Thymus (tissue), 11 donors: ENCODE measurements around the gene CELF2. TPM values are rescaled to one million over a fixed set of nuclear protein-coding genes. Genes with fewer than 3 reads are reported as not detected.

ENCODE experiments used
- DNase-seq, 9 donors: peaks; one replicate each; pipeline ENCODE4 v3.0.0-alpha.2; 2013; ENCODE audit warnings: low spot score in 9 of 9, low read depth in 6 of 9, missing footprints in 1 of 9
- H3K27ac ChIP-seq, 2 donors: one replicate each; pipeline ENCODE4 v1.5.1; 2013; ENCODE audit warnings: control low read depth in 1 of 2, low read depth in 1 of 2, low read length in 1 of 2, mild to moderate bottlenecking in 1 of 2, moderate library complexity in 1 of 2
- H3K27me3 ChIP-seq, 2 donors: one replicate each; pipeline ENCODE4 v1.5.1; 2013; ENCODE audit warnings: low read length in 1 of 2; ENCODE audit not compliant: control insufficient read depth in 2 of 2, insufficient read depth in 1 of 2
- H3K36me3 ChIP-seq, 2 donors: one replicate each; pipeline ENCODE4 v1.5.1; 2013; ENCODE audit warnings: low read length in 1 of 2, mild to moderate bottlenecking in 1 of 2, moderate library complexity in 1 of 2; ENCODE audit not compliant: control insufficient read depth in 2 of 2, insufficient read depth in 2 of 2
- H3K4me1 ChIP-seq, 2 donors: one replicate each; pipeline ENCODE4 v1.5.1; 2013; ENCODE audit warnings: low read length in 2 of 2; ENCODE audit not compliant: control insufficient read depth in 2 of 2, insufficient read depth in 2 of 2
- H3K4me3 ChIP-seq, 2 donors: one replicate each; pipeline ENCODE4 v1.5.1; 2013; ENCODE audit warnings: low read length in 2 of 2, control low read depth in 1 of 2, mild to moderate bottlenecking in 1 of 2
- H3K9me3 ChIP-seq, 2 donors: one replicate each; pipeline ENCODE4 v1.5.1; 2013; ENCODE audit warnings: low read length in 1 of 2, mild to moderate bottlenecking in 1 of 2; ENCODE audit not compliant: control insufficient read depth in 2 of 2, insufficient read depth in 1 of 2
- WGBS: extraction: QIAGEN DNeasy Blood & Tissue Kit; methylation state at CpG from one replicate; pipeline ENCODE4 v1.1.7; 2013; 5-methylcytosine and 5-hydroxymethylcytosine counted together
- polyA plus RNA-seq: library from polyadenylated mRNA; stranded (reverse); fragments of 200-250 nt; gene quantifications from one replicate; pipeline ENCODE4 v1.2.3, GENCODE V29; 2013
- total RNA-seq: library from RNA; stranded (reverse); fragments of 120-200 nt; gene quantifications from one replicate; pipeline ENCODE4 v1.2.4, GENCODE V29; 2013
- donor health status: healthy.

Gene CELF2
- total and polyA plus RNA-seq, 2 donors, result 42.4 to 48.1 TPM

DNA sequence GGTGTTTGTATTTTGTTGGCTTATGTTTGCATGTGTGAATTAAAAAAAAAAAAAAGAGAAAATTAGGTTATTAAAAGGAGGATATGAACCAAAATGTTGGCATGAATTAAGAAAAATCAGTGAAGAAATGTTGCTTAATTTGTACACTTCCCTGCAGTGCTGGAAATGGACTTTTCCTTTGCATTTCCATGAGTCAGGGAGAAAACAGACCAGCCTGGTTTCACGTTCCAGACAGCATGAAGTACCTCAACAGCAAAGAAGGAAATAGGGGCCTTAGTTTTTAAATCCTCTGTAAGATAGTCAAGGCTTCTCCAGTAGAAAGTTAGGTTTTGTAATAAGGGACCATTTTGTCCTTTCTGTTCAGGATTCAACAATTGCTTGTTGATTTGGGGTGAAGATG lies 159.7 kb downstream of the CELF2 start:
- peaks cover 70 to 94% of the 10 kb centered on the region in 2 donors for H3K4me1 ChIP-seq
- no peaks in the 10 kb centered on the region for H3K27me3 ChIP-seq
- no peaks in the 10 kb centered on the region for H3K9me3 ChIP-seq
- 52% methylated on average over 1 of the region's 1 CpG for WGBS
- DNase-seq, result no peak
- no peak overlapping the region for H3K4me3 ChIP-seq
- H3K27ac ChIP-seq, result peak overlapping the region; percentile 86 to 88
- peaks cover 32 to 69% of the 10 kb centered on the region in 2 donors for H3K36me3 ChIP-seq

- H3K9me3 ChIP-seq, result no peaks in the 10 kb centered on the region
- no peaks in the 10 kb centered on the region for H3K27me3 ChIP-seq
- H3K4me3 ChIP-seq, result peak overlapping the region; percentile 17 to 29
- H3K4me1 ChIP-seq, result peaks cover 70 to 92% of the 10 kb centered on the region in 2 donors
- DNase-seq, result peak in 1 of 9 donors; percentile 46
- 71% methylated on average over 18 of the region's 18 CpGs for WGBS
- H3K27ac ChIP-seq, result peak overlapping the region; percentile 86 to 88
- peaks cover 33 to 69% of the 10 kb centered on the region in 2 donors for H3K36me3 ChIP-seq
Observed at GRCh38 chr10:11177926-11178471, 160.3 kb downstream of the CELF2 start.

DNA sequence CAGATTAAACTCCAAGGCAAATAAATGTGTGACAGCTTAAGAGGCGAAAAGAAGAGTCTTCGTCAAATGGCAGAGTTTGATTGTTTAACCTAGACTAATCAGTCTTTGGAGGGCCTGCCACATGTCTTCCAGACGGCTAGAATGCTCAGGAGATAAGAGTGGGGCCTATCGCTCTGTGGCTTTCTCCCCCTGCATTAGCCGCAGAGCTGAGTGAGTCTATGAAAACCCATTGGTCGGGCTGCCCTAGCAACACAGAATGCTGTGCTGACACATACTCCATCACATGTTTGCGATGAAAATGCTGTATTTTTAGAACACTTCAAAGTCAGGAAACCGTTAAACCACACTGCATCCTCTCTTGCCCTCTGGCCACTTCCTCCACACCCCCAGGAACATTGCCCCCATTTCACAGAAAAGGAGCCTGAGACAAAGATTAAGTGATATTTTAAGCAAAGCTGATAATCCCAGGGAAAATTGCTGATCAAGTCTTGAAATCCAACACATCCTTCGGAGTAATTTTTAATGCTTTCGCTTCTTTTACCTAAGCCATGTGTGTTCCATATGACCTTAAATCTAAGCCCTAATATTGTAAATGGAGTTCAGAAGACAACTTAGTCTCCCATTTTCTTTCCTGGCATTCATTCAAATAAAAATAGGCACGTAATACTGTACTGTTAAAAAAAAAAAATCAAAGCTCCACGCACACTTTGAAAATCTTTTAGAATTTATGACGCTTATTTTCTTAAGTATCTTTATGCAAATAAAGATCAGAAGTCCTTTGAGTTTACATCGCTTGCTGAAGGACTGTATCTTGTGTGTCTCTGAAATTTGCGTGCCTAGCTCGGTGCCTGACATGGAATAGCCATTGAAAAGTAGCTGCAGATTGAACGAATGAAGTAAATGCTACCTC lies 161.2 kb downstream of the CELF2 start:
- Histone ChIP-seq H3K36me3 (peaks cover 32 to 65% of the 10 kb centered on the region in 2 donors), H3K4me1 (peaks cover 70 to 86% of the 10 kb centered on the region in 2 donors), H3K4me3 (peak overlapping the region; percentile 17 to 41), H3K27me3 (no peaks in the 10 kb centered on the region), H3K9me3 (no peaks in the 10 kb centered on the region), H3K27ac (peak overlapping the region; percentile 75 to 88)
- WGBS, result 33% methylated on average over 17 of the region's 17 CpGs
- DNase-seq, result peak in 8 of 9 donors; percentile 76 to 95 (median 87)

- H3K36me3 ChIP-seq, result peaks cover 32 to 60% of the 10 kb centered on the region in 2 donors
- peak overlapping the region; percentile 20 to 41 for H3K4me3 ChIP-seq
- H3K9me3 ChIP-seq, result no peaks in the 10 kb centered on the region
- DNase-seq, result peak in 1 of 9 donors; percentile 21
- no peaks in the 10 kb centered on the region for H3K27me3 ChIP-seq
- peak overlapping the region; percentile 81 to 88 for H3K27ac ChIP-seq
- peaks cover 65 to 80% of the 10 kb centered on the region in 2 donors for H3K4me1 ChIP-seq
- 54% methylated on average over 6 of the region's 6 CpGs for WGBS
Observed at GRCh38 chr10:11179516-11180105, 161.9 kb downstream of the CELF2 start.

DNA sequence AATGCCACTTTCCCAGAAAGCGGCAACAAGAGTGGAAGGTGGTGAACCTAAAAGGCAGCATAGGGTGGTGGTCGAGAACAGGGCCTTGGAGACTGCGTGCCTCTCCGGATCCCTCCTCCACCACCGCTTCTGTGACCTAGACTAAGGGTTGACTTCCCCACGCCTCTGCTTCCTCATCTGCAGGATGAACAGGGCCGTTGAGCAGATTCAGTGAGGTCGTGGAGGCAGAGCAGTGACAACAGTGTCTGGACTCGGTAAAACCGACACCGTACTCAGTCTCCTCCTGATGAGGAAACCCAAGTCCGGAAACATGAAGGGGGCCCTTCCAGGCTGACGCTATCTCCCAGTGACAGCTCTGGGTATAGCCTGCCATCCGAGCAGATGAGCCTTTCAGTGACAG lies 162.6 kb downstream of the CELF2 start:
- H3K27ac ChIP-seq, result peak overlapping the region; percentile 81 to 88
- peaks cover 59 to 74% of the 10 kb centered on the region in 2 donors for H3K4me1 ChIP-seq
- H3K9me3 ChIP-seq, result peaks cover 2 to 4% of the 10 kb centered on the region in 2 donors
- peak overlapping the region; percentile 20 to 41 for H3K4me3 ChIP-seq
- peaks cover 32 to 60% of the 10 kb centered on the region in 2 donors for H3K36me3 ChIP-seq
- 16% methylated on average over 14 of the region's 14 CpGs for WGBS
- DNase-seq, result peak in 3 of 9 donors; percentile 45 to 73 (median 55)
- H3K27me3 ChIP-seq, result no peaks in the 10 kb centered on the region

- no peak for DNase-seq
- H3K36me3 ChIP-seq, result peaks cover 33 to 56% of the 10 kb centered on the region in 2 donors
- H3K27me3 ChIP-seq, result no peaks in the 10 kb centered on the region
- H3K4me1 ChIP-seq, result peaks cover 41 to 56% of the 10 kb centered on the region in 2 donors
- H3K9me3 ChIP-seq, result peaks cover 4 to 7% of the 10 kb centered on the region in 2 donors
- no peak overlapping the region for H3K4me3 ChIP-seq
- 75% methylated on average over 6 of the region's 6 CpGs for WGBS
- peak overlapping the region in 1 of 2 donors; percentile 19 for H3K27ac ChIP-seq
Observed at GRCh38 chr10:11181978-11182377, 164.3 kb downstream of the CELF2 start.

DNA sequence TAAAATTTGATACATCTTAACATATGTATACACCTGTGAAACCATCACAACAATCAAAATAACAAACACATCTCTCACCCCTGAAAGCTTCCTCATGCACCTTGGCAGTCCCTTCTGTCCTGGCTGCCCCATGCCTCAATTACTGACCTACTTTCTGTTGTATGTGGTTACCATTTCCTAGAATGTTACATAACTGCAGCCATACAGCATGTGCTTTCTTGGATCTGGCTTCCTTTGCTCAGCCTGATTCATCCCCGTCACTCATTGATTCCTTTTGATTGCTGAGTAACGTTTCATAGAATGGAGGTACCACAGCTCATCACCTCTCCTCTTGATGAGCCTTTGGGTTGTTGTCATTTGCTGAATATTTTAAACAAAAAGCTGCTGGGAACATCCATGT lies 165.3 kb downstream of the CELF2 start:
- Histone ChIP-seq H3K9me3 (peaks cover 4 to 7% of the 10 kb centered on the region in 2 donors), H3K36me3 (peaks cover 26 to 52% of the 10 kb centered on the region in 2 donors), H3K27me3 (no peaks in the 10 kb centered on the region), H3K27ac (no peak overlapping the region), H3K4me1 (peaks cover 34 to 49% of the 10 kb centered on the region in 2 donors), H3K4me3 (no peak overlapping the region)
- WGBS, result 68% methylated on average over 2 of the region's 2 CpGs
- DNase-seq, result no peak

DNA sequence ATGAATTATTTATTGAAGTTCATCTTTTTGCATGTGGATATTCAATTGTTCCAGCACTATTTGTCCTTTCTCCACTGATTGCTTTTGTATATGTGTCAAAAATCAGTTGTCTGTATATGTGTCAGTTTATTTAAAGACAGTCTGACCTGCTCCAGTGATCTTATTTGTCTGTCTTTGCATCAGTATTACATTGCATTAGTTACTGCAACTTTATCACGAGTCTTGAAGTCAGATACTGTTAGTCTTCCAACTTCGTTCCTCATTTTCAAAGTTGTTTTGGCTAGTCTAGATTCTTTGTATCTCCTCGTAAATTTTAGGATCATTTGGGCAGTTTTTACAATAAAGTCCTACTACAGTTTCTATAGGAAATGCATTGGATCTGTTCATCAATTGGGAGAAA lies 166.4 kb downstream of the CELF2 start:
- no peak overlapping the region for H3K4me3 ChIP-seq
- no peak for DNase-seq
- H3K27me3 ChIP-seq, result no peaks in the 10 kb centered on the region
- peaks cover 30 to 39% of the 10 kb centered on the region in 2 donors for H3K4me1 ChIP-seq
- no peak overlapping the region for H3K27ac ChIP-seq
- H3K9me3 ChIP-seq, result peaks cover 4 to 7% of the 10 kb centered on the region in 2 donors
- 85% methylated on average over 3 of the region's 3 CpGs for WGBS
- H3K36me3 ChIP-seq, result peaks cover 24 to 53% of the 10 kb centered on the region in 2 donors
